HG02763 (cell line): ENCODE results near the gene LRRTM1.

ENCODE experiments used
- ATAC-seq: cut with Tn5 transposase; IDR thresholded peaks from one replicate; pipeline ENCODE4 v1.9.1; 2021; ENCODE audit warnings: mild to moderate bottlenecking, moderate library complexity; ENCODE audit not compliant: unreplicated experiment

LRRTM1 gene

GRCh38 chr2:80252294-80252986 lies 52.1 kb downstream of the LRRTM1 start:
- ATAC-seq, result no peak
